Activated T-cell treated with anti-CD3 and anti-CD28 coated beads, Interleukin-2, amount 50 U/mL, for 24 hours (primary cell): ENCODE measurements around the gene ATXN7L1.

Experiments
- DNase-seq: peaks from one replicate; pipeline ENCODE4 v3.0.0-alpha.2; 2020
- H3K27ac Mint-ChIP-seq: 2 replicates; pipeline ENCODE4 v1.8.0; 2020; ENCODE audit warnings: mild to moderate bottlenecking, mixed read lengths
- H3K27me3 Mint-ChIP-seq: 2 replicates; pipeline ENCODE4 v1.8.0; 2020; ENCODE audit warnings: mixed read lengths
- H3K36me3 Mint-ChIP-seq: 2 replicates; pipeline ENCODE4 v1.8.0; 2020; ENCODE audit warnings: low read depth, mixed read lengths
- H3K4me1 Mint-ChIP-seq: 2 replicates; pipeline ENCODE4 v1.8.0; 2020; ENCODE audit warnings: low read depth, mixed read lengths
- H3K4me3 Mint-ChIP-seq: 2 replicates; pipeline ENCODE4 v1.8.0; 2020; ENCODE audit warnings: mild to moderate bottlenecking, moderate library complexity, mixed read lengths
- H3K9me3 Mint-ChIP-seq: 2 replicates; pipeline ENCODE4 v1.8.0; 2020; ENCODE audit warnings: mixed read lengths

ATXN7L1 gene

GRCh38 chr7:105765846-105766245 lies 110.6 kb downstream of the ATXN7L1 start:
- Mint-ChIP-seq H3K36me3 (no peaks in the 10 kb centered on the region), H3K27me3 (no peaks in the 10 kb centered on the region), H3K4me3 (no peak overlapping the region), H3K4me1 (peaks cover 53% of the 10 kb centered on the region), H3K9me3 (no peaks in the 10 kb centered on the region), H3K27ac (no peak overlapping the region)
- no peak for DNase-seq

- DNase-seq: no peak
- Mint-ChIP-seq H3K36me3 (no peaks in the 10 kb centered on the region), H3K4me1 (peaks cover 53% of the 10 kb centered on the region), H3K27ac (no peak overlapping the region), H3K27me3 (no peaks in the 10 kb centered on the region), H3K9me3 (no peaks in the 10 kb centered on the region), H3K4me3 (no peak overlapping the region)
These were observed 111.9 kb downstream of the ATXN7L1 start for GRCh38 chr7:105764506-105764905.

- H3K4me3 Mint-ChIP-seq: no peak overlapping the region
- no peak overlapping the region for H3K27ac Mint-ChIP-seq
- no peaks in the 10 kb centered on the region for H3K9me3 Mint-ChIP-seq
- H3K27me3 Mint-ChIP-seq: no peaks in the 10 kb centered on the region
- peaks cover 35% of the 10 kb centered on the region for H3K4me1 Mint-ChIP-seq
- no peaks in the 10 kb centered on the region for H3K36me3 Mint-ChIP-seq
- no peak for DNase-seq
These were observed 115.6 kb downstream of the ATXN7L1 start for GRCh38 chr7:105760551-105761447.

GRCh38 chr7:105759670-105760550 lies 116.5 kb downstream of the ATXN7L1 start:
- no peaks in the 10 kb centered on the region for H3K9me3 Mint-ChIP-seq
- H3K36me3 Mint-ChIP-seq: no peaks in the 10 kb centered on the region
- no peak overlapping the region for H3K27ac Mint-ChIP-seq
- no peaks in the 10 kb centered on the region for H3K27me3 Mint-ChIP-seq
- DNase-seq: no peak
- H3K4me1 Mint-ChIP-seq: peaks cover 29% of the 10 kb centered on the region
- no peak overlapping the region for H3K4me3 Mint-ChIP-seq

GRCh38 chr7:105756367-105756766 lies 120.0 kb downstream of the ATXN7L1 start:
- H3K36me3 Mint-ChIP-seq: no peaks in the 10 kb centered on the region
- H3K27ac Mint-ChIP-seq: no peak overlapping the region
- no peaks in the 10 kb centered on the region for H3K27me3 Mint-ChIP-seq
- no peaks in the 10 kb centered on the region for H3K9me3 Mint-ChIP-seq
- no peak for DNase-seq
- peaks cover 21% of the 10 kb centered on the region for H3K4me1 Mint-ChIP-seq
- H3K4me3 Mint-ChIP-seq: no peak overlapping the region

GRCh38 chr7:105752671-105753275 lies 123.6 kb downstream of the ATXN7L1 start:
- no peak overlapping the region for H3K4me3 Mint-ChIP-seq
- H3K9me3 Mint-ChIP-seq: no peaks in the 10 kb centered on the region
- H3K27ac Mint-ChIP-seq: no peak overlapping the region
- no peaks in the 10 kb centered on the region for H3K36me3 Mint-ChIP-seq
- H3K4me1 Mint-ChIP-seq: no peaks in the 10 kb centered on the region
- no peaks in the 10 kb centered on the region for H3K27me3 Mint-ChIP-seq
- DNase-seq: no peak

- Mint-ChIP-seq H3K9me3 (no peaks in the 10 kb centered on the region), H3K36me3 (no peaks in the 10 kb centered on the region), H3K27me3 (no peaks in the 10 kb centered on the region), H3K27ac (no peak overlapping the region), H3K4me3 (no peak overlapping the region), H3K4me1 (no peaks in the 10 kb centered on the region)
- DNase-seq: no peak
These were observed 125.3 kb downstream of the ATXN7L1 start for GRCh38 chr7:105751054-105751453.

- Mint-ChIP-seq H3K27me3 (no peaks in the 10 kb centered on the region), H3K4me3 (no peak overlapping the region), H3K4me1 (no peaks in the 10 kb centered on the region), H3K36me3 (no peaks in the 10 kb centered on the region), H3K9me3 (no peaks in the 10 kb centered on the region), H3K27ac (no peak overlapping the region)
- no peak for DNase-seq
These were observed 127.7 kb downstream of the ATXN7L1 start for GRCh38 chr7:105748701-105749100.

GRCh38 chr7:105745681-105746330 lies 130.6 kb downstream of the ATXN7L1 start:
- no peaks in the 10 kb centered on the region for H3K36me3 Mint-ChIP-seq
- peaks cover 6% of the 10 kb centered on the region for H3K4me1 Mint-ChIP-seq
- no peaks in the 10 kb centered on the region for H3K27me3 Mint-ChIP-seq
- H3K9me3 Mint-ChIP-seq: no peaks in the 10 kb centered on the region
- H3K4me3 Mint-ChIP-seq: no peak overlapping the region
- no peak for DNase-seq
- no peak overlapping the region for H3K27ac Mint-ChIP-seq

- no peaks in the 10 kb centered on the region for H3K27me3 Mint-ChIP-seq
- H3K9me3 Mint-ChIP-seq: no peaks in the 10 kb centered on the region
- H3K27ac Mint-ChIP-seq: no peak overlapping the region
- no peaks in the 10 kb centered on the region for H3K36me3 Mint-ChIP-seq
- DNase-seq: no peak
- peaks cover 6% of the 10 kb centered on the region for H3K4me1 Mint-ChIP-seq
- H3K4me3 Mint-ChIP-seq: no peak overlapping the region
These were observed 132.1 kb downstream of the ATXN7L1 start for GRCh38 chr7:105744258-105744657.

GRCh38 chr7:105743351-105744090 lies 132.9 kb downstream of the ATXN7L1 start:
- no peak for DNase-seq
- Mint-ChIP-seq H3K36me3 (no peaks in the 10 kb centered on the region), H3K27me3 (no peaks in the 10 kb centered on the region), H3K27ac (no peak overlapping the region), H3K9me3 (no peaks in the 10 kb centered on the region), H3K4me1 (peaks cover 6% of the 10 kb centered on the region), H3K4me3 (no peak overlapping the region)

GRCh38 chr7:105742787-105743186 lies 133.6 kb downstream of the ATXN7L1 start:
- Mint-ChIP-seq H3K4me1 (peaks cover 6% of the 10 kb centered on the region), H3K4me3 (no peak overlapping the region), H3K27me3 (no peaks in the 10 kb centered on the region), H3K36me3 (no peaks in the 10 kb centered on the region), H3K9me3 (no peaks in the 10 kb centered on the region), H3K27ac (no peak overlapping the region)
- DNase-seq: no peak

GRCh38 chr7:105741982-105742381 lies 134.4 kb downstream of the ATXN7L1 start:
- Mint-ChIP-seq H3K27me3 (no peaks in the 10 kb centered on the region), H3K4me1 (peaks cover 6% of the 10 kb centered on the region), H3K36me3 (no peaks in the 10 kb centered on the region), H3K27ac (no peak overlapping the region), H3K4me3 (no peak overlapping the region), H3K9me3 (no peaks in the 10 kb centered on the region)
- DNase-seq: no peak

GRCh38 chr7:105738133-105738532 lies 138.3 kb downstream of the ATXN7L1 start:
- no peaks in the 10 kb centered on the region for H3K27me3 Mint-ChIP-seq
- no peak overlapping the region for H3K4me3 Mint-ChIP-seq
- H3K27ac Mint-ChIP-seq: no peak overlapping the region
- peaks cover 5% of the 10 kb centered on the region for H3K4me1 Mint-ChIP-seq
- no peak for DNase-seq
- H3K36me3 Mint-ChIP-seq: no peaks in the 10 kb centered on the region
- peaks cover 4% of the 10 kb centered on the region for H3K9me3 Mint-ChIP-seq
